H9 (cell line): ENCODE measurements around the gene EYA4. TPM values are rescaled to one million over a fixed set of nuclear protein-coding genes. Genes with fewer than 3 reads are reported as not detected.

Source experiments
- DNase-seq: peaks from one replicate; pipeline ENCODE4 v3.0.0-alpha.2; 2017
- H2AFZ ChIP-seq: one replicate; pipeline ENCODE4 v1.6.1; 2013; ENCODE audit warnings: mild to moderate bottlenecking, low read length, control low read depth, moderate library complexity
- H2AK5ac ChIP-seq: 2 replicates; pipeline ENCODE4 v1.6.1; 2013; ENCODE audit warnings: low read length, control low read depth, mixed read lengths; ENCODE audit not compliant: insufficient read length
- H2BK120ac ChIP-seq: one replicate; pipeline ENCODE4 v1.6.1; 2013; ENCODE audit warnings: low read depth, mild to moderate bottlenecking, low read length, control low read depth, inconsistent platforms; ENCODE audit not compliant: poor library complexity, severe bottlenecking
- H2BK12ac ChIP-seq: 2 replicates; pipeline ENCODE4 v1.6.1; 2013; ENCODE audit warnings: low read length, control low read depth, mixed read lengths, low read depth; ENCODE audit not compliant: insufficient read length
- H2BK15ac ChIP-seq: 2 replicates; pipeline ENCODE4 v1.6.1; 2013; ENCODE audit warnings: low read depth, low read length, control low read depth
- H2BK20ac ChIP-seq: one replicate; pipeline ENCODE4 v1.6.1; 2013; ENCODE audit warnings: low read depth, mild to moderate bottlenecking, low read length, control low read depth, inconsistent platforms; ENCODE audit not compliant: poor library complexity, severe bottlenecking
- H2BK5ac ChIP-seq: 2 replicates; pipeline ENCODE4 v1.6.1; 2013; ENCODE audit warnings: low read length, control low read depth, mixed read lengths; ENCODE audit not compliant: insufficient read length
- H3K14ac ChIP-seq: 2 replicates; pipeline ENCODE4 v1.6.1; 2013; ENCODE audit warnings: low read length, control low read depth; ENCODE audit not compliant: insufficient read depth
- H3K18ac ChIP-seq: 2 replicates; pipeline ENCODE4 v1.6.1; 2013; ENCODE audit warnings: low read depth, mild to moderate bottlenecking, mixed read lengths, low read length, control low read depth; ENCODE audit not compliant: insufficient read length
- H3K23ac ChIP-seq: 2 replicates; pipeline ENCODE4 v1.6.1; 2013; ENCODE audit warnings: low read length, control low read depth, mixed read lengths, low read depth; ENCODE audit not compliant: insufficient read length
- H3K23me2 ChIP-seq: 2 replicates; pipeline ENCODE4 v1.6.1; 2013; ENCODE audit warnings: low read depth, mild to moderate bottlenecking, mixed read lengths, low read length, control low read depth; ENCODE audit not compliant: insufficient read length, poor library complexity, severe bottlenecking
- H3K27ac ChIP-seq: 2 replicates; pipeline ENCODE4 v1.5.1; 2013; ENCODE audit warnings: low read length, control low read depth, mixed read lengths, low read depth; ENCODE audit not compliant: insufficient read length
- H3K27me3 ChIP-seq: 2 replicates; pipeline ENCODE4 v1.6.1; 2013; ENCODE audit warnings: low read length, control low read depth, inconsistent platforms; ENCODE audit not compliant: insufficient read depth
- H3K4ac ChIP-seq: 2 replicates; pipeline ENCODE4 v1.6.1; 2013; ENCODE audit warnings: low read depth, mild to moderate bottlenecking, control low read depth, inconsistent platforms, low read length, moderate library complexity
- H3K4me1 ChIP-seq: 2 replicates; pipeline ENCODE4 v1.6.1; 2013; ENCODE audit warnings: low read length, control low read depth, inconsistent platforms; ENCODE audit not compliant: insufficient read depth
- H3K4me2 ChIP-seq: 2 replicates; pipeline ENCODE4 v1.6.1; 2013; ENCODE audit warnings: low read length, control low read depth, mixed read lengths; ENCODE audit not compliant: insufficient read length, insufficient read depth
- H3K56ac ChIP-seq: 2 replicates; pipeline ENCODE4 v1.6.1; 2013; ENCODE audit warnings: low read depth, mild to moderate bottlenecking, mixed read lengths, low read length, control low read depth; ENCODE audit not compliant: insufficient read length
- H3K79me1 ChIP-seq: 2 replicates; pipeline ENCODE4 v1.6.1; 2013; ENCODE audit warnings: low read depth, mild to moderate bottlenecking, moderate library complexity, low read length, control low read depth, inconsistent platforms; ENCODE audit not compliant: insufficient read depth, poor library complexity, severe bottlenecking
- H3K79me2 ChIP-seq: 2 replicates; pipeline ENCODE4 v1.6.1; 2013; ENCODE audit warnings: low read length, control low read depth, inconsistent platforms; ENCODE audit not compliant: insufficient read depth
- H3K9ac ChIP-seq: 2 replicates; pipeline ENCODE4 v1.6.1; 2013; ENCODE audit warnings: low read length, control low read depth, mixed read lengths; ENCODE audit not compliant: insufficient read length; ENCODE audit errors: extremely low read depth
- H3K9me3 ChIP-seq: one replicate; pipeline ENCODE4 v1.6.1; 2013; ENCODE audit warnings: low read depth, low read length, inconsistent platforms; ENCODE audit not compliant: control insufficient read depth
- H3T11ph ChIP-seq: one replicate; pipeline ENCODE4 v1.6.1; 2013; ENCODE audit warnings: mild to moderate bottlenecking, low read length, control low read depth, inconsistent platforms
- H4K20me1 ChIP-seq: one replicate; pipeline ENCODE4 v1.6.1; 2013; ENCODE audit not compliant: control insufficient read depth, insufficient read length, insufficient read depth
- H4K5ac ChIP-seq: 2 replicates; pipeline ENCODE4 v1.6.1; 2013; ENCODE audit warnings: low read depth, mild to moderate bottlenecking, mixed read lengths, low read length, control low read depth; ENCODE audit not compliant: insufficient read length
- H4K8ac ChIP-seq: replicated peaks from 2 replicates; pipeline ENCODE4 v1.6.1; 2013; ENCODE audit warnings: low read length, control low read depth, mixed read lengths, low read depth; ENCODE audit not compliant: insufficient read length
- H4K91ac ChIP-seq: 2 replicates; pipeline ENCODE4 v1.6.1; 2013; ENCODE audit warnings: low read depth, mild to moderate bottlenecking, moderate library complexity, mixed read lengths, low read length, control low read depth; ENCODE audit not compliant: insufficient read length
- H3K27ac Mint-ChIP-seq, 3 experiments: 2 replicates in 2 of 3; 3 replicates in 1 of 3; pipeline ENCODE4 v1.8.0; 2020 to 2021; ENCODE audit warnings: mixed read lengths in 3 of 3, mild to moderate bottlenecking in 1 of 3, moderate library complexity in 1 of 3
- H3K27me3 Mint-ChIP-seq: 2 replicates; pipeline ENCODE4 v1.8.0; 2021; ENCODE audit warnings: low read depth, mild to moderate bottlenecking, moderate library complexity, mixed read lengths
- H3K36me3 Mint-ChIP-seq, 3 experiments: 2 replicates in 2 of 3; 3 replicates in 1 of 3; pipeline ENCODE4 v1.8.0; 2020 to 2021; ENCODE audit warnings: low read depth in 3 of 3, mixed read lengths in 3 of 3; ENCODE audit not compliant: insufficient read depth in 1 of 3
- H3K4me1 Mint-ChIP-seq, 2 experiments: 2 replicates each; pipeline ENCODE4 v1.8.0; 2020; ENCODE audit warnings: mixed read lengths in 2 of 2
- H3K4me3 Mint-ChIP-seq, 2 experiments: 2 replicates in 1 of 2; 3 replicates in 1 of 2; pipeline ENCODE4 v1.8.0; 2020 to 2021; ENCODE audit warnings: mild to moderate bottlenecking in 2 of 2, mixed read lengths in 2 of 2, moderate library complexity in 1 of 2
- H3K9me3 Mint-ChIP-seq, 2 experiments: 2 replicates in 1 of 2; 3 replicates in 1 of 2; pipeline ENCODE4 v1.8.0; 2020; ENCODE audit warnings: mild to moderate bottlenecking in 2 of 2, mixed read lengths in 2 of 2, moderate library complexity in 1 of 2
- CTCF ChIP-seq: fragments of 200-600 bp; sonication (generic); conservative IDR thresholded peaks from 3 replicates; pipeline ENCODE4 v1.8.0; 2021; ENCODE audit warnings: antibody characterized with exemption, mild to moderate bottlenecking
- WGBS: extraction: QIAGEN DNeasy Blood & Tissue Kit; methylation state at CpG from one replicate; pipeline ENCODE4 v1.1.7; 2013; ENCODE audit warnings: missing lambda C conversion rate, low lambda C conversion rate, mixed read lengths; ENCODE audit not compliant: insufficient read length; ENCODE audit errors: extremely low coverage; 5-methylcytosine and 5-hydroxymethylcytosine counted together
- total RNA-seq: library from RNA; stranded (reverse); gene quantifications from 2 replicates; pipeline ENCODE4 v1.2.1, GENCODE V29; 2021

EYA4 gene
- total RNA-seq, 1 experiment from 2014 or later, result 0.26 TPM

DNA sequence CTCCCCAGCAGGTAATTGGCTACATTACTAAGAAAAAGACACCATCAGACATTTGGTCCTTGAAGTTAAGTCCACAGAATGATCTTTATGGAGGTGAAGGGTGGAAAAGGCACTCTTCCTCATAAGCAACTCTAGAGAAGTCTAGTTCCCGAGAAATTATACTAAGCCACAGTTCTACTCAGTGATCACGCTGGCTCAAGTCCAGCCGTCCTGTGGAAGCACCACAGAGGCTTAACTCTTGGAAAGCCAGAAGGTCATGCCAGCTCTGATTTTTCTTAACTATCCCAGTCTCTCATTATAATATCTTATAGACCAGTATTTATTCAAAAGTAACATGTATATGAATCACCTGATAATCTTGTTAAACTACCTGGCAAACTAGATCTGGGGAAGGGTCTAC lies 258.5 kb downstream of the EYA4 start:
- Histone ChIP-seq H2BK120ac (no peak overlapping the region), H3K79me2 (no peaks in the 10 kb centered on the region), H3K4me1 (no peaks in the 10 kb centered on the region), H4K8ac (no peak overlapping the region), H3T11ph (no peak overlapping the region), H2BK5ac (no peak overlapping the region), H2AK5ac (no peak overlapping the region), H3K4me2 (no peak overlapping the region), H3K27ac (no peak overlapping the region), H4K91ac (no peak overlapping the region), H3K9ac (no peak overlapping the region), H3K4ac (no peak overlapping the region), H4K20me1 (no peaks in the 10 kb centered on the region), H3K56ac (no peak overlapping the region), H3K23ac (no peak overlapping the region), H2AFZ (no peak overlapping the region), H3K23me2 (no peaks in the 10 kb centered on the region), H3K18ac (no peak overlapping the region), H3K27me3 (no peaks in the 10 kb centered on the region), H2BK20ac (no peak overlapping the region), H2BK15ac (no peak overlapping the region), H3K9me3 (no peaks in the 10 kb centered on the region), H2BK12ac (no peak overlapping the region), H3K14ac (no peak overlapping the region), H4K5ac (no peak overlapping the region), H3K79me1 (no peaks in the 10 kb centered on the region)
- no peaks in the 10 kb centered on the region for H3K9me3 Mint-ChIP-seq
- no CpG with 5 or more reads among the region's 3 CpGs for WGBS
- no peak for DNase-seq
- TF ChIP-seq CTCF, result no peak
- no peak overlapping the region for H3K27ac Mint-ChIP-seq
- H3K36me3 Mint-ChIP-seq, result no peaks in the 10 kb centered on the region
- H3K27me3 Mint-ChIP-seq, result no peaks in the 10 kb centered on the region
- H3K4me3 Mint-ChIP-seq, result no peak overlapping the region
- H3K4me1 Mint-ChIP-seq, result no peaks in the 10 kb centered on the region
